ENCODE measurements around the gene CAPG.
A peak's percentile ranks its signal among the peaks of the same experiment; 100 is the strongest.

CAPG gene

DNA sequence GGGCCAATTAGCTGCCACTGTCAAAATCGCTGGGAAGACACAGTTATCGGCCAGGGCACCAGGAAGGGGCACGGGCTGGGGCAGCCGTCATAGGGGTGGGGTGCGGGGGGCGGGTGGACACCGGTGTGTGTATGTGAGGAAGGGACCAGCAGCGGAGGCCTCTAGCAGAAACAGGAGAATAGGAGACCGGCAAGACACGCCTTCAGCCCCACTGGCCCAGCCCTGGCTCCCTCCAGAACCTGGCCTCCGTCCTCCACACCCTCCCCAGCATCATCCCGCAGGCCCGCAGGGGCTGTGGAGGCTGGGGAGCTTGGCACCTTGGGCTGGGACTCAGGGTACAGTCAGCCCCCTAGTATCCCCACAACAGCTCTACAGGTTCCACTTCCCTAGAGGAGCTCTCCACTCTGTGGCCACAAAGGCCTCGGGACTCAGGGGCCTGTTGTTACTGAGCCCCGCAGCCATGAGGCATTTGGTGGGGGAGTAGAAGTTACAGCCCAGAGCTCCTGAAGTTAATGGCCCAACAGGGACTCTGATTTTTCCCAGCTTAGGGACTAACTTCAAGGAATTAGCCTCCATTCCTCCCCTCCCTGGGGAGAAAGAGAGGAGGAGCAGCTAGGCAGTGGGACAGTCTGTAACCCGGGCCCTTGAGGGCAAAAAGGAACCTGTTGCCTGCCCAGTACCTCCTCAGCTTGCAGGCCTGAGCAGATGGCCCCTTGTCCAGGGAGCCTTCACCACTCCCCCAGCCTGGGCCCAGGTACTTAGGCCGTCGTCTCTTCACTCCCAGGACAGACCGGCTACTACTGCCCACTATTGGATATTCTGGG, 28.2 kb upstream of the CAPG start:
- DNase-seq (ENCODE audit: low spot score): no peak
- TF ChIP-seq, protein P1, sequence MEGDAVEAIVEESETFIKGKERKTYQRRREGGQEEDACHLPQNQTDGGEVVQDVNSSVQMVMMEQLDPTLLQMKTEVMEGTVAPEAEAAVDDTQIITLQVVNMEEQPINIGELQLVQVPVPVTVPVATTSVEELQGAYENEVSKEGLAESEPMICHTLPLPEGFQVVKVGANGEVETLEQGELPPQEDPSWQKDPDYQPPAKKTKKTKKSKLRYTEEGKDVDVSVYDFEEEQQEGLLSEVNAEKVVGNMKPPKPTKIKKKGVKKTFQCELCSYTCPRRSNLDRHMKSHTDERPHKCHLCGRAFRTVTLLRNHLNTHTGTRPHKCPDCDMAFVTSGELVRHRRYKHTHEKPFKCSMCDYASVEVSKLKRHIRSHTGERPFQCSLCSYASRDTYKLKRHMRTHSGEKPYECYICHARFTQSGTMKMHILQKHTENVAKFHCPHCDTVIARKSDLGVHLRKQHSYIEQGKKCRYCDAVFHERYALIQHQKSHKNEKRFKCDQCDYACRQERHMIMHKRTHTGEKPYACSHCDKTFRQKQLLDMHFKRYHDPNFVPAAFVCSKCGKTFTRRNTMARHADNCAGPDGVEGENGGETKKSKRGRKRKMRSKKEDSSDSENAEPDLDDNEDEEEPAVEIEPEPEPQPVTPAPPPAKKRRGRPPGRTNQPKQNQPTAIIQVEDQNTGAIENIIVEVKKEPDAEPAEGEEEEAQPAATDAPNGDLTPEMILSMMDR (IDR thresholded peaks at IDR 0.05; ENCODE audit: extremely low read depth, insufficient read depth, missing control alignments): no peak
- in situ Hi-C loops (cut with MboI; ENCODE audit: low pct_unique_long_range_greater_than_20kb, low sequenced_read_pairs, unreplicated experiment): no loop called here

GRCh38 chr2:85437488-85438200, 27.5 kb upstream of the CAPG start:
- TF ChIP-seq, protein P1 (IDR thresholded peaks at IDR 0.05; ENCODE audit: extremely low read depth, insufficient read depth, missing control alignments): no peak

GRCh38 chr2:85436836-85437487, 26.8 kb upstream of the CAPG start:
- in situ Hi-C loops (cut with MboI; ENCODE audit: low pct_unique_long_range_greater_than_20kb, low sequenced_read_pairs, unreplicated experiment): no loop called here

More at GRCh38 chr2:85437488-85438200, 27.5 kb upstream of the CAPG start:
- in situ Hi-C loops (cut with MboI; ENCODE audit: low pct_unique_long_range_greater_than_20kb, low sequenced_read_pairs, unreplicated experiment): no loop called here
- DNase-seq (ENCODE audit: low spot score): peak; percentile 93

DNA sequence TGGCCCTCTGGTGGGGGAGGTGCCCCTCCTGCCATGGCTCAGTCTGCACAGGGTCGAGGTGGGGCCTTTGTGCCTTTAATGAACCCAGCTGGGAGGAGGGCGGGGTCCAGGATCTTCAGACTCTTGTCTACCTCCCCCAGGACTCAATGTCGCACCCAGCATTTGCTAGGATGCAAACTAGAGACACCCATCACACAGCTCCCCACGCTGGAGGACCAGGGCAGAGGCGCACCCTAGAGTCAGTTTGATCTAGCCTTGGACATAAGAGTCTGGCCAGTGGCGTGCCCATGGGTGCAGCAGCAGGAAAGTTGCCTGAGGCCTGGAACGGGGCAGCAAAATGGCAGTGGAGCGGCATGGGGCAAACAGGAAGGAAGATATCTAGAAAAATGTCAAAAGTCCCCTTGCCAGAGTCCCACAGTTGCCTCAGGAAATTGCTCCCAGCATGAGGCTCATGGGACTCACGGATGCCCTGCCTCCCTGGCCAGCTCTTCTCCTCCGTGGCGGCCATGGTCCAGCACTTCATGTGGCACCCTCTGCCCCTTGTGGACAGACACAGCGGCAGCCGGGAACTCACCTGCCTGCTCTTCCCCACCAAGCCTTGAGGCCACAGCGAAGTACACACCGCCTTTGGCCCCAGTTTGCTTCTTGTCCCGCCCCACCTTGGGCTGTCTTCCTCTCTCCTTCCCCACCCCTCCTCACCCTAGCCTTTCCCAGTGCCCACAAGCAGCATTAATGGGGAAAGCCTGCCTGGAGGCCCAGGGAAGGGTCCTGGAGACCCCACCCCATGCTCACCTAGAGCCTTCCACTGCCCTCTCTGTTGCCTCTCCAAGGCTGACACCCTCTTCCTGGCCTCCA, 26.0 kb upstream of the CAPG start:
- TF ChIP-seq, protein P1 (IDR thresholded peaks at IDR 0.05; ENCODE audit: extremely low read depth, insufficient read depth, missing control alignments): no peak
- in situ Hi-C loops (cut with MboI; ENCODE audit: low pct_unique_long_range_greater_than_20kb, low sequenced_read_pairs, unreplicated experiment): no loop called here
- no peak for DNase-seq (ENCODE audit: low spot score)

More at GRCh38 chr2:85436836-85437487, 26.8 kb upstream of the CAPG start:
- peak; percentile 62 for DNase-seq (ENCODE audit: low spot score)
- TF ChIP-seq, protein P1 (IDR thresholded peaks at IDR 0.05; ENCODE audit: extremely low read depth, insufficient read depth, missing control alignments): no peak

DNA sequence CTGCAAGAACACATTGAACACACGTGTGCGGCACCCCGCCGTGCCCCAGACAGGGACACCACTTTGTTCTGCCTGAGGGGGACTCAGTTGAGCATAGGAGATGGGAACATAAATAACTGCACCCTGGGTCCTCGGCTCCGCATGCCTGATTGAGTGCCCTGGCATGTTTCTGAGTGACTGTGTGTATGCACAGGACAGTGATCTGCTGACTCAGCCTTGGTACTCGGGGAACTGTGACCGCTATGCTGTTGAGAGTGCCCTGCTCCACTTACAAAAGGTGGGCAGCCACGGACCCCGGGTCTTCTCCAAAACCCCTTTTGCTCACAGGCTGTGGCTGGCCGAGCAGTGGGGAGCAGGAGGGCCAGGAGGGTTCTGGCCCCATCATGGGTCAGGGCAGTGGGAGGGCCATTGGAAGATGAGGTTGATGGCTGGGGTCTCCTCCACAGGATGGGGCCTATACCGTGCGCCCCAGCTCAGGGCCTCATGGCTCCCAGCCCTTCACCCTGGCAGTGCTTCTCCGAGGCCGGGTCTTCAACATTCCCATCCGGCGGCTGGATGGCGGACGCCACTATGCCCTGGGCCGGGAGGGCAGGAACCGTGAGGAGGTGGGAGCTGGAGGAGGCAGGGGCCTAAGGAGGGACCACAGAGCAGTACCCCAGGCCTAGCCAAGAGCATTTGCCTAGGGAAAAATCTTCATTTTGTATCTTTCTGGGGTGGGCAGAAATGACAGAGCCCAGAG, 25.2 kb upstream of the CAPG start:
- TF ChIP-seq, protein P1 (IDR thresholded peaks at IDR 0.05; ENCODE audit: extremely low read depth, insufficient read depth, missing control alignments): no peak
- in situ Hi-C loops (cut with MboI; ENCODE audit: low pct_unique_long_range_greater_than_20kb, low sequenced_read_pairs, unreplicated experiment): no loop called here
- DNase-seq (ENCODE audit: low spot score): no peak
